HG02938 (cell line): ENCODE data around the gene DCST1.

Source experiments
- ATAC-seq: cut with Tn5 transposase; IDR thresholded peaks from one replicate; pipeline ENCODE4 v1.9.1; 2021; ENCODE audit warnings: mild to moderate bottlenecking, moderate library complexity; ENCODE audit not compliant: unreplicated experiment

The DCST1 gene

DNA sequence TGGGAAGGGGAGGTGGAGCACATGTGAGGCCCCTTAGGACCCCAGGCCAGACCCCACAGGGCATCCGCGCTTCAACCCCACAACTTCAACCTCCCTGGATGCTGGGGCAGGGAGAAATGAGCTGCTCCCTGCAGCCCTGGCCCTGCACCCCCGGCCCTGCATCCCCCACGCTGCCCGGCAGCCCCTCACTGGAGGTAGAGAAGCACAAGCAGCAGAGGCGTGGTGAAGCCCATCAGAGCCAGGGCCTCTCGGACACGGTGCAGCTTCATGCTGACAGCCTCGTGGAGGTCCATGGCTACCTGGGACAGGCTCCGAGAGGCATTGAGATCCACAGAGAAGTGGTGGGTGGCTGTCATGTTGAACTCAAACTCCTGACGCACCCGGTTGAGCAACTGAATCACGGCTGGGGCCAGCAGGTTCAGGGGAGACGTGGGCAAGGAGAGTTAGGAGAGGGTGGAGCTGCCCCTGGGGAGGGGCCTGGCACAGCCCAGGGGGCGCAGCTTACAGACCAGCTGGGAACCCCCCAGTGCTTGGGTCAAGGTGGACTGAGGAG is 3.3 kb upstream of the DCST1 start:
- no peak for ATAC-seq

- ATAC-seq, result no peak
Observed at GRCh38 chr1:155030899-155031298, 2.7 kb upstream of the DCST1 start.

- no peak for ATAC-seq
Observed at GRCh38 chr1:155032886-155033285, 738 bp upstream of the DCST1 start.

DNA sequence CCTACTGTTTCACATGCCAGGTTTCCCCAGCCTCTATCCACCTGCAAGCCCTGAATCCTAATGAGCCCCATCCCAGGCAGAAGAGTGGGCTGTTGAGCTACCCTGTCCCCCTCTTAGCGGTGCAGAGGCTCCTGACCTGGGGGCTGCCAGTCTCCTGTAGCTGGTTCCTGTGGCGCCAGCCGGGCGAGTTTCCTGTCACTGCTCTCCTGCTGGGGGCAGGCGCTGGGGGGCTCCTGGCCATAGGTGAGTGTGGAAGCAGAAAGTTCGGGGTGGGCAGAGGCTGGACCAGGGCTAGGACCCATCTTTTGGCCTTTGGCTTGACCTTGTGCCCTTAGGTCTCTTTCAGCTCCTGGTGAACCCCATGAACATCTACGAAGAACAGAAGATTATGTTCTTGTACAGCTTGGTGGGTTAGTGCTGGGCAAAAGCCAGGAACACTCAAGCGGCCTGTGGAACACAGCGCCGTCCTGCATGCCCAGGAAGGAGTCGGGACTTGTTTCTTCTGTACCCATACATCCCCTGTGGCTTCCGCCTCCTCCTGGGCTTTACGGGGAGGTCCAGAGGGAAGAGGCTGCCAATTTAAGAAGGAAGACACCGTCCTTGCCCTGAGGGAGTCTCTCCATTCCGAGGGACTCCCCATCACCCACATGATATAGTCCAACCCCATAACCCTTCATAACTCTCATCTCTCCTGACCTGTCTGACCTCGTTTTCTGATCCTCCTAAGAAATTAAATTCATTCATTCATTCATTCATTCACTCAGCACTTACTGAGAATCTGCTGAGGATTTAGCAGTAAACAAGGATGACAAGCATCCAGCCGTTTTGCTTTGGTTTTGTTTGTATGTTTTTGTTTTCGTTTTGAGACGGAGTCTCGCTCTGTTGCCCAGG is 939 bp downstream of the DCST1 start:
- ATAC-seq, result no peak

- ATAC-seq, result no peak
Observed at GRCh38 chr1:155035936-155036335, 2.3 kb downstream of the DCST1 start.

- no peak for ATAC-seq
Observed at GRCh38 chr1:155037043-155037442, 3.4 kb downstream of the DCST1 start.

- no peak for ATAC-seq
Observed at GRCh38 chr1:155037851-155038441, 4.3 kb downstream of the DCST1 start.

DNA sequence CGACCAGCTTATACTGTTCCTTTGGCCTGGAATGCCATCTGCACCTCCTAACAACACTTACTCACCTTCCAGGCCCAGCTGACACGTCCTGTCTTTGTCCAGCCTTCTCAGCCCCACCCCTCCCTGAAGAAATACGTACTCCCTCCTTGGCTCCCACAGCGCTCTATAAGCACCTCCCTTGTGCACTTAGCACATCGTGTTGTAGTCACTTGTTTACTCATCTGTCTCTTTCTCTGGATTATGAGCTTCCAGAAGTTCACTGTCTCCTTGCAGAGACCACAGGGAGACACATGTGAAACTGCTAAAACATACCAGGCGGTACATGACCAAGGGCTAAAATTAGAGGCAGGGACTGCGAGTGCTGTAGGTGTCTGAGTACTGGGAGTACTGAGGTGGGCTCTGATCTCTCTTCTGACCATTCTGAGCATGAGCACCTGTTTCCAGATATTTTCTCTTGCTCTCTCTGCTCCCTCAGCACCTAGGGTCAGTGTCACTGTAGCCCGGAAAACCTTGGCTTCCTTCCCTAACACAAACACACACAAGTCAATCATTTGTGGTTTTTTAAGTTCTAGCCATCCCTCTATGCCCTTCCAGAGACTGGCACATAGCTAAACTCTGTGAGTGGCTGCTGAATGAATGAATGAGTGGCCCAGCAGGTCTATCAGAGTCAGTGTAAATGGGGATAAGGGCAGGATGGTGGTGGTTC is 5.1 kb downstream of the DCST1 start:
- ATAC-seq, result no peak

DNA sequence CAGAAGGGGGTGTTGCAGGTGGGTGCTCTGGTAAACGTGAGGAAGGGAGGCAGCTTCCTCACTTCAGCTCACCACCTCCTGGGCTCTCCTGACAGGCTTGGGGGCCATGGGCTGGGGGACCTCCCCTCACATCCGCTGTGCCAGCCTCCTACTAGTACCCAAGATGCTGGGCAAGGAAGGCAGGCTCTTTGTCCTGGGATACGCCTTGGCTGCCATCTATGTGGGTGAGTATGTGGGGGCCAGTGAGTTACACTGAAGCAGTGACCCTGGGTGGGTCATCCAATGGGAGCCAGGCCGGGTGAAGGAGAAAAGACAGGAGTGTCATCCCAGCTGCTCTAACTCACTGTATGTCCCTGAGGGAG is 5.7 kb downstream of the DCST1 start:
- ATAC-seq, result no peak

- ATAC-seq, result no peak
Observed at GRCh38 chr1:155040358-155041093, 6.9 kb downstream of the DCST1 start.

DNA sequence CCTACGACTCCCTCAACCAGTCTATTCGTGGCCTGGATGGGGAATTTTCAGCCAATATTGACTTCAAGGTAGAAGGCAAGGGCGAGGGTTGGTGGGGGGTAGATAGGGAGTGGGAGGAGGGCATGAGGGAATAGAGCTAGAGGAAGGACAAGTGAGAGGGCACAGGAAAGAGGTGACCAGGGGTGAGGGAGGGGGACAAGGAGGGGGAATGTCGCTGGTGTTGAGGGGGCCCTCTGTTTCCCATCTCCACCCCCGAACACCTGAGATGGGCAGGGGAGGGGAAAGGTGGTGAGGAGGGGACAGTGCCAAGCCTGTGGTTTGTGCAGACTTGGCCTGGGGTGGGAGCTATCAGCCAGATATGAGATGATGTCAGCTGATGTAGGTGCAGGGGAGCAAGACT is 9.2 kb downstream of the DCST1 start:
- ATAC-seq, result no peak

GRCh38 chr1:155043301-155043702 is 9.7 kb downstream of the DCST1 start:
- no peak for ATAC-seq

DNA sequence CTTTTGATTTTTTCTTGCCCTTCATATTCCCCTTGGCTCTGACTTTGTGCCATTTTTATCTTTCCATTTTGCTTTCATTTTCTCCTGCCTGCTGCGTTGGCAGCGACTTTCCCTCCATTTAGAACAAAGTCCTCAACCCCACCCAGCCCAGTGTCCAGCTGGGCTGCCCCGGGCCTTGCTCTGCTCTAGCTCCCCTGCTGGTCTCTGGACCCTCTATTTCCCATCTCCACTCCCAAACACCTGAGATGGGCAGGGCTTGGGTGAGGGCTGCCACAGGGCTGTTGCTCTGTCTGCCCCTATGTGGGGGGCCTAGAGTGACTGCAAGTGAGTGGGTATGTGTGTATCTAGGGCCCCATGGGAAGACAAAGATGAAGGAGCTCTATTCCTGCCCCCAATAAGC is 10.2 kb downstream of the DCST1 start:
- no peak for ATAC-seq

- no peak for ATAC-seq
Observed at GRCh38 chr1:155044365-155044764, 10.7 kb downstream of the DCST1 start.

DNA sequence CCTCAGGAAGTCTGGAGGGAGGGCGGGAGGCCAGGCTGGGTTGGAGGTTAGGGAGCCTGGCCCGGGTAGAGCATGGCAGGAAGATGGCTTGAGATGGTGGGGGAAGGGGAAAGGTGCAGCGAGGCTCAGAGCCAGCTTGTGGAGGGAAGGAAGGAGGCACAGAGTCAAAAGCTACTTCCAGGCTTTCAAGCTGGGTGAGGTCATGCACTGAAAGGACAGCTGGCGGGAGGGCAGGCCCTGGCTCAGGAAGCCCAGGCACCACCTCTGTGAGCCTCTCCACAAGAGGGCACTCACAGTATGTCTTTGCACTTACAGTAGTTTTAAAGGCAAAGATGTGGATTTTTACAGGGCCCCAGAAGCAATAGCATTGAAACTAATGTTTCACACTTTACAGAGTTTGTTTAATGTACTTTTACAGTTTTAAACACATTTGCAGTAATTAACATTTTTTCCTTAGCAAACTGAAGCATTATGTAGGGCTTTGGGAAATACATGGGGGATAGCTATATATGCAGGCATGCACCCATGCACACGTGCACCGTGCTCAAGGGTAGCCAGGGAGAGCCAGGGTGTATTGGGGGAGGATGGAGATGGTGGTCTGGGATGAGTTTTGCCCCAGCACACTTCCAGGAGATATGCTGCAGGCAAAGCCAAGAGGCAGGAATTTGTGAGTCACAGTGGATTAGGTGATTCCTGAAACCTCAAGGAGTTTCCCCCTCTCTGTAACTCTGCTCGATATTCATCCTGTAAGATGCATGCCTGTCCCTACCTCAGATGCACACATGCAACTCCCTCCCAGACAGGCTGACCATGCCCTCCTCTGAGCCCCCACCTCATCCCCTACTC is 11.4 kb downstream of the DCST1 start:
- no peak for ATAC-seq

DNA sequence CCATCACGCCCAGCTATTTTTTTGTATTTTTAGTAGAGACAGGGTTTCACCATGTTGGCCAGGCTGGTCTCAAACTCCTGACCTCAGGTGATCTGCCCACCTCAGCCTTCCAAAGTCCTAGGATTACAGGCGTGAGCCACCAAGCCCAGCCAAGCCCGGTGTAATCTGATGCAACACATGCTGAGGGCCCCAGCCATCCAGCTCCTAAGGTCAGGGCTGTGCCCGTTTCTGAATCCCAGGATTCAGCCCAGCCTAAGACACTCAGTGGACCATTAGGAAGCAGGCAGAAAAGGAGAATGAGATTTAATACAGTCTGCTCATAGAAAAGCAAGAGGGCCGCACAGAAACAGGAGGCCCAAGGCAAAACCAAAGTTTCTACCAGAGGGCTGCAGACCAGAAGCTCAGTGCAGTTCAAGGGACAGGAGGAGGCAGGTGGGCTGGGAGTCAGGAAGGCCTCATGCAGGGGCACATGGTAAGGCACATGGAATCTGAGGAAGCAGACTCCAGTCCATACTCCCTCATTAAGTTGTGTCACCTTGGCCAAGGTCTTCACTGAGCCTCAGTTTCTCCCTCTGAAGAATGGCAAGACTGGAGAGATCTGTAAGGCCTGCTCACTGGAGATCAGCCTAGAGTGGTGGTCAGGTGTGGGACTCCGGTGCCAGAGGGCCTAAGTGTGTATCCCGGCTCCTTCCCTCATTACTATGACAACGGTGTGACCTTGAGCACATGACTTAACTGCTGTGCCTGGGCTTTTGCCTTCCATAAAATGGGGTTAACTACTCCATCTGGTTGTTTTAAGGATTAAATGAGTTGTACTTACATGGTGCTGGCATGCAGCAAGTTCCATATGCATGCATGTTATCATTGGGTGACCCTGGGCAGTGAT is 15.1 kb downstream of the DCST1 start:
- no peak for ATAC-seq

DNA sequence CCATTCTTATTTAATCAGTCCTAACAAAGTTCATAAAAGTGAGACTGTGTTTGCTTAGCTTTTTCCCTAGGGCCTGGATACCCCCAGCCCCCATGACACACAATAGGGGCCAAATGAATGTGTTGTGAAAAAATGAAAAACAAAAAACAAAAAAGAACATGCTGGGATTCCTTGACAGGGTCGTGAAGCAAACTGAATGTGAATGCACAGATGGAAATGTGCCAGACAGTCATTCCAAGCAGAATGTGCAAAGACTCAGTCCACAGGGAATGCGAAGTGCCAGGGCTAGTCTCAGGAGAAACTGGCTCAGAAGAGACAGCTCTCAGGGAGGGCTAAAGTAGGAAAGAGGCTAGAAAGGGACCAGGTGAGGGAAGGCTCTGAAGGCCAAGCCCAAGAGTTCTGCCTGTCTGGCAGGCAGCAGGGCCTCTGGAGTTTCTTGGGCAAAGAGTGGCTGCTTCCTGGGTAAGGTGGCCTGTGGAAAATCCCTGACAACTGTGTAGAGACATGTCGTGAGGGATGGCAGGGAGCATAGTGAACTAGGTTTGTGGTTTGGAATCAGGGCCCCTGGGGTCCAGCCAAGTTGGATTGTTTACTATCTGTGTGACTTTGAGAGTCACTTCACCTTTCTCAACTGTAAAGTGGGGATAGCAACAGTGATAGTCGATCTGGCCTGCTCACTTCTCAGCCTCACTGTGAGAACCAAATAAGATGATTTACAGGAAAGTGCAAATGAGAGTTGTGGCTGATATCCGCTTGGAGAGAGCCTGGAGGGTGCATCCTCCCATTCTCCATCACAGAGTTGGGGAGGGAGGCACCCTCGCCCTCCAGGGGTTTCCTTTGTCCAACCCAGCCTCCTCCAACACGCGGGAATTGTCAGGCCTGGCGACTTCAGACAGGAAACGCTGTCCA is 16.3 kb downstream of the DCST1 start:
- ATAC-seq, result peak; percentile 4
